GM12878 (cell line): ENCODE measurements around the gene CNGA1. TPM values are rescaled to one million over a fixed set of nuclear protein-coding genes. Genes with fewer than 3 reads are reported as not detected.

Experiments
- ASH2L ChIP-seq: fragments of 300-600, 200-600 bp; sonication (generic); IDR thresholded peaks from 2 replicates; pipeline ENCODE4 v1.6.1; 2017; ENCODE audit warnings: low read depth, mild to moderate bottlenecking, borderline replicate concordance
- BHLHE40 ChIP-seq, 2 experiments: fragments of 450-650 bp in 1 of 2; IDR thresholded peaks; 2 replicates each; pipeline ENCODE4 v1.6.1; 2011 to 2017; ENCODE audit warnings: low read depth in 2 of 2, borderline replicate concordance in 1 of 2, improper control_type of control experiment in 1 of 2, low read length in 1 of 2, mild to moderate bottlenecking in 1 of 2
- CEBPB ChIP-seq, 2 experiments: fragments of 150-350 bp in 1 of 2; IDR thresholded peaks; 2 replicates each; pipeline ENCODE4 v1.6.1; 2012 to 2014; ENCODE audit warnings: low read depth in 2 of 2, low read length in 2 of 2, borderline replicate concordance in 1 of 2, inconsistent platforms in 1 of 2
- CEBPZ ChIP-seq: fragments of 150-350 bp; IDR thresholded peaks from 2 replicates; pipeline ENCODE4 v1.6.1; 2016; ENCODE audit warnings: low read depth, low read length
- CHD4 ChIP-seq: fragments of 200-600 bp; sonication (generic); IDR thresholded peaks from 2 replicates; pipeline ENCODE4 v1.6.1; 2016; ENCODE audit warnings: mild to moderate bottlenecking
- FOS ChIP-seq: IDR thresholded peaks from 3 replicates; pipeline ENCODE4 v1.6.1; 2011; ENCODE audit warnings: borderline replicate concordance; ENCODE audit not compliant: insufficient read length; ENCODE audit errors: extremely low read depth
- HDGF ChIP-seq: fragments of 450-650 bp; IDR thresholded peaks from 2 replicates; pipeline ENCODE4 v1.6.1; 2016; ENCODE audit warnings: antibody characterized with exemption
- KDM1A ChIP-seq: fragments of 200-600 bp; sonication (generic); IDR thresholded peaks from 2 replicates; pipeline ENCODE4 v1.6.1; 2016; ENCODE audit warnings: borderline replicate concordance
- PRDM15 ChIP-seq: fragments of 450-650 bp; formaldehyde crosslinking; IDR thresholded peaks from 2 replicates; pipeline ENCODE4 v1.4.0; 2020; ENCODE audit warnings: mild to moderate bottlenecking, moderate library complexity
- RBBP5 ChIP-seq: fragments of 200-600 bp; sonication (generic); conservative IDR thresholded peaks from 2 replicates; pipeline ENCODE4 v1.6.1; 2016
- SMARCA5 ChIP-seq: fragments of 450-650 bp; IDR thresholded peaks from 2 replicates; pipeline ENCODE4 v1.6.1; 2017; ENCODE audit warnings: mild to moderate bottlenecking
- SPI1 ChIP-seq: IDR thresholded peaks from 2 replicates; pipeline ENCODE4 v1.6.1; 2011; ENCODE audit warnings: low read depth, mild to moderate bottlenecking, low read length, moderate library complexity, borderline replicate concordance; ENCODE audit not compliant: insufficient read depth
- TCF7 ChIP-seq: IDR thresholded peaks from 2 replicates; pipeline ENCODE4 v1.6.1; 2014; ENCODE audit warnings: antibody characterized with exemption, borderline replicate concordance
- USF2 ChIP-seq: IDR thresholded peaks from 2 replicates; pipeline ENCODE4 v1.6.1; 2011; ENCODE audit warnings: low read depth, low read length, improper control_type of control experiment, borderline replicate concordance
- WRNIP1 ChIP-seq: IDR thresholded peaks from 2 replicates; pipeline ENCODE4 v1.6.1; 2011; ENCODE audit warnings: low read depth, low read length, improper control_type of control experiment, borderline replicate concordance
- ZBTB4 ChIP-seq: fragments of 450-650 bp; formaldehyde crosslinking; IDR thresholded peaks from 2 replicates; pipeline ENCODE4 v1.4.0; 2022; ENCODE audit warnings: mild to moderate bottlenecking, moderate library complexity
- ZNF207 ChIP-seq: fragments of 450-650 bp; IDR thresholded peaks from 2 replicates; pipeline ENCODE4 v1.6.1; 2014; ENCODE audit warnings: antibody characterized with exemption, mild to moderate bottlenecking, borderline replicate concordance
- ZZZ3 ChIP-seq: IDR thresholded peaks from 2 replicates; pipeline ENCODE4 v1.6.1; 2011; ENCODE audit warnings: low read depth; ENCODE audit not compliant: control insufficient read depth, insufficient read length
- polyA plus RNA-seq, 11 experiments: library from polyadenylated mRNA; depleted of rRNA in 4 of 11; unstranded in 6 of 11; stranded (reverse) in 5 of 11; fragments of >200 nt; fragmentation: Nextera tagmentation in 4 of 11; fragmentation: Illumina TruSeq in 1 of 11; extraction: Ambion mirVana in 4 of 11; extraction: Trizol in 1 of 11; gene quantifications; 1 replicate in 1 of 11; 2 replicates in 10 of 11; pipeline versions ENCODE4 v1.2.1 to v1.2.3, GENCODE V29; 2011 to 2016; ENCODE audit warnings: inconsistent platforms in 2 of 11, missing spikeins in 2 of 11, low read depth in 1 of 11
- total RNA-seq, 4 experiments: library from RNA; depleted of rRNA in 3 of 4; stranded (reverse); fragments of >200 nt in 3 of 4; fragmentation: Illumina TruSeq in 1 of 4; extraction: Trizol in 1 of 4; gene quantifications; 2 replicates each; pipeline versions ENCODE4 v1.2.1 to v1.2.3, GENCODE V29; 2013 to 2021

The CNGA1 gene
- total and polyA plus RNA-seq, 10 of the 15 experiments (the other 5 are each of a cell fraction or from before 2014, with no cell fraction given): 0.38 to 14.2 (median 5.1) TPM

GRCh38 chr4:47914220-47914925, 102.1 kb downstream of the CNGA1 start, which contains the start of gene NFXL1 (continued):
- TF ChIP-seq ZBTB4 (CRISPR knock-in tag) (no peak), SPI1 (peak; percentile 25; the same call in 1 of the 2 replicates), RBBP5 (no peak), BHLHE40 (IDR thresholded peaks at IDR 0.05; ENCODE audit: borderline replicate concordance in 1 of 2, low read depth in 2 of 2, low read length in 1 of 2) (peak; percentile 98), KDM1A (no peak), USF2 (peak; percentile 12; the same call in 1 of the 2 replicates), SMARCA5 (no peak), CEBPB (IDR thresholded peaks at IDR 0.05; ENCODE audit: borderline replicate concordance in 1 of 2, low read depth in 2 of 2, low read length in 2 of 2) (no peak), HDGF (no peak; the same call in 1 of the 2 replicates), PRDM15 (CRISPR knock-in tag) (no peak), ASH2L (no peak), WRNIP1 (no peak), FOS (no peak), ZNF207 (no peak), TCF7 (no peak), ZZZ3 (no peak), CHD4 (no peak), CEBPZ (no peak)
